UCSD-AML1 (cell line): Measurements from ENCODE around the gene PPM1F.

ENCODE experiments used
- DNase-seq: peaks from one replicate; lab custom pipeline; 2025; ENCODE audit not compliant: unreplicated experiment; lab: John Stamatoyannopoulos, UW

Gene PPM1F

DNA sequence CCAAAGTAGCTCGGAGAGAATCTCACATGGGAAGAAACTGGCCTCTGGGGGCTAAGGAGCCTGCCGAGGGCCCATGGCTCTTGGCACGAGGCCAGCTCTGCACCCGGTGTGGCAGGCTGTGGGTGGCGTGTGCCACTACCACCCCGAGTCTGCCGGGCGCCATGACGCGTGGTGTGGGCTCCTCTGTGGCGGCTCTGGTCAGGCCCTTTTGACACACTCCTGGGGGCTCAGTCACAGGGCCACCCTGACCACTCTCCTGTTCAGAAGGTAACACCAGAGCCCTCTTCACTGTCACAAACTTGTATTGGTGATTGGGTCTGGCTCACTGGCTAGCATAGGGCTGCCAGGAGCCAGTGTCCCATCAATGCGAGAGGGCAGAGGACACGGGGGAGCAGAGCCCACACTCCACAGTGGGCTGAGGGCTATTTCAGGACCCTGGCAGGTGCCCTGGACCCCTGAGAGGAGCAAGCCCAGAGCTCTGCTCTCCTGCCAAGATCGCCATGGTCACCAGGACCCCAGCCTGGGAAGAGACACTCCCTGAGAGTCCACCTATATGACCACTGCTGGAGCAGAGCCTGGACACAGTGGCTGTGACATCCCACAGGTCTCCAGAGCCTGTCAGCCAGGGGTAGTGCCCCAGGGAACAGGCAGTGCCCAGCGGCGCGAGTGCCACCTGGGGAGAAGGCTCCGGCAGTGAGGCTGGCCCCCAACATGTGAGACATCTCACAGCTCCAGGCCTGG is 8.6 kb upstream of the PPM1F start:
- DNase-seq: no peak

DNA sequence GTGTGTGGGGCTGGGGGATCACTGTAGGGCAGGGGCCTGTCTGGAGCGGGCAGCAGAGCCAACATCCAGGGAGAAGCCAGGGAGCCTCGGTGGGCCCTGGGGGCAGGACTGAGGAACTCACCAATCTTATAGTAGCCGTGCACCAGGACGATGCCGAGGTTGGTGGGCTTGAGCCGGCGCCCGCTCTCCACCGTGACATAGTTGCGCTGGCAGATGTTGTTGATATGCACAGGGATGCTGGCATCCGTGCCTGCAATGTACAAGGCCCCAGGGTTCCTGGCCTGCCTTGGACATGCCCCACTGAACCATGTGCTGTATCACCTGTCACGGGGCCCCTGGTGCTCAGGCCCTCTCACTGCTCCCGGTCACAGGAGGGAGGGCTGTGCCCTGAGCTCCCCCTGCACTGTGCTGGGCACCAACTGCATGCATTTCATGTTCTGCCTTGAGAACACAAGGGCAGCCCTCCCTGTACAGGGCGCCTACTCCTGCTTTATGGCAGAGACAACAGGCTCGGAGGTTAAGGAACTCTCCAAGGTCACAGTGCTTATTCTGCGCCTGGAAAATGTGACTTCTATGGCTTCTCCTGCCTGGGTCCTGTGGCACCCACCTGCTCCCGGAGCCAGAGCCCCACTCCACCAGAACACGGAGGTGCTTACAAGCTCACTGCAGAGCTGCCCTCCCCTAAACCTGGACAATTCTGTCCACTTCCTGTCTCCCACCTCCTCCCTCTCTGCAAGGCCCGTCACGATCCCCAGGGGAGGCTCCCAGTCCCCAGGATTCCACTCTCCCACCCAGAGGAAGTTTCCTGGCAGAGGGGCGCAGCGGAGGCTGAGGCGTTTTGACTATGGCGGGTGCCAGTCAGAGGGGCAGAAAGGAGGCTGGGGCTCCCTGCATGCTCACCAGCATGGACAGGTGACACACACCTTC is 7.8 kb upstream of the PPM1F start:
- no peak for DNase-seq

DNA sequence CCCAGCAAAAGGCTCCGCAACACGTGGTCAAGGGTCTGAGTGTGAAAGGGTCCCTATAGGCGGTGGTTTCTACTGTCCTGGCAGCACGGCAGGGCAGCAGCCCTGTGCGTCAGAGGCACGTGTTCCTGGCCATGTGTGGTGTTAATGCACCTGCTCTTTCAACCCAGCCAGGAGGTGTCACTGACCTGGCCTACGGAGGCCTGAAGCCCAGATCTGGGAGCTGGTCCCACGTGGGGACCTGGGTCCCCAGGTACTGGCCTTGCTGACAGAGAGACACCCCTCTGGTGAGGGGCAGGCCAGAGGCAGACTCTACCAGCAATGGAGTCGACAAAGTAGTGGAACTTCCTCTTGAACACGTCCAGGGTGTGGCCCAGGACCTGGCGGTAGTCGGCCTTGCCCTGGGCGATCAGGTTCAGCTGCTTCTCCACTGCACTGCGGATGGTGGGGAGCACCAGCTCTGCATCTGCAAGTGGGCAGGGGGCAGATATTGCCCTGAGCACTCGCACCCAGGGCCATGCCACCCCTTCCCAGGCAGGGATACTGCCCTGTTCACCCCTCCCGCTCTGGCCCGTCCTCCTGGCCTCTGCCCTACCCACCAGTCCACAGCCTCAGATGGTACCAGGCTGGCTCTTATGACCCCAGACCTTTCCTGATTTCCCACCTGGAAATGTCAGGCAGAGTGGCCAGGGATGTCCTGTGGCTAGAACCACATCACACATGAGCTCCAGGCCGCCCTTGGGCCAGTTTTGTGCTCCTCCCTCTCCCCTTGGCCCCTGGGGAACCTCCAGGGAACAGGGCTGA is 6.8 kb upstream of the PPM1F start:
- DNase-seq: no peak

DNA sequence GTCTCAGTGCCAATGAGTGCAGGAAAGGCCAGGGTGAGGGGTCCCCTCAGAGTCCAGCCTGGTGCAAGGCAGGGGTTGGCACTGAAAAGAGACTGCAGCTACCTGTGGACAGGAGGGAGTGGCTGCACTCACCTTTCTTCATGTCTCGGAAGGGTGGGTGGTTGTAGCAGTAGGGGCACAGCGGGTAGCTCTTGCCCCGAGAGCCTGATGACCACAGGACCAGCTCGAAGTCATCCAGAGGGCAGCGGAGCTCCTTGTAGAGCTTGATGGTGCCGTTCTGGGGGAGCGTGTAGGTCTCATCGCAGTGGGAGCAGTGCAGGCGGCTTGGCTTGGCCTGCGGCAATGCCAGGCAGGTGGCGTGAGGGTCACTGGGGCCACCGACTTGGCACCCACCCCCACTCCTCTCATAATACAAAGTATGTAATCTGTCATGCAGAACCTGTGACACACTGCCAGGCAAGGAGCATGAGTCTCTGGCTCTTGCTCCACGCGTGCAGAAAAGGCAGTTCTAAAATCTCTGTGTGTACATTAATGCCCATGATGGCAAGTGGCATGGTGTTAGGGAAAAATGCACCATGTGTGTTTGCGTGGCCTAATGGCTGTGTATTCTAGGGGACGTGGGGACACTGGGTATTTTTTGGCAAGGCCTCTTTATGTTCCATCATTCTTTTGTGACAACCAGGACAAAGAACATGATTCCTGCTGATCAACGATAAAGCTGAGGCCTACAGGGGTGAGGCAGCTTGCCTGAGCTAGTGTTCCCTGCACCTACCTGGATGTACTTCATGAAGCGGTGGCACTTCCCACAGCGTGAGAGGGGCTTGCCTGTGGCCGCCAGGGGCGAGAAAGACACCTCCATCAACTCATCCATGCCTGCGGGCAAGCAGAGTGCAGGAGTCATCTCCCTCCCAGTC is 6.0 kb upstream of the PPM1F start:
- no peak for DNase-seq

DNA sequence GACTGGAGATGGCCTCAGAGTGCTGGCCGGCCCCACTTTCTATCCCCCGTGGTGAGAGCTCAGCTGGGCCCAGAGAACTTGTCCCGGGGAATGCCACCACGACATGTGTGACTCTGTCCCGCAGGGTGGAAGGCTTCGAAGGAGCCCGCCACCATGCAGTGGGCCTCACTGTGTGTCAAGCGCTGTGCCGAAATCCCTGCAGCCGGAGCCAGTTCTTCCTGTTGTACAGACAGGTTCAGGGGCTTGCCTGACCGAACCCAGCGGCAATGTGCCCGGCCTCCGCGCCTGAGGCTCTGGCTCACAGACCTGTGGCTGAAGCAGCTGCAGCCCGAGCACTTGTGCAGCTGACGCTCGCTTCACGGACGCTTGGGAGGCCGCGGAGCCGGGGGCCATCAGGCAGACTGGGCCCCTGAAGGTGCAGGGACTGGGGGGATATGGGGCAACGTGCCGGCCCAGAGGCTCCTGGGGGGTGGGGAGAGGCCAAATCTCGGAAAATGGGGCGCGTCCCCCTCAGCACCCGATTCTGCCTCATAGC is 650 bp downstream of the PPM1F start:
- peak; percentile 40 for DNase-seq

DNA sequence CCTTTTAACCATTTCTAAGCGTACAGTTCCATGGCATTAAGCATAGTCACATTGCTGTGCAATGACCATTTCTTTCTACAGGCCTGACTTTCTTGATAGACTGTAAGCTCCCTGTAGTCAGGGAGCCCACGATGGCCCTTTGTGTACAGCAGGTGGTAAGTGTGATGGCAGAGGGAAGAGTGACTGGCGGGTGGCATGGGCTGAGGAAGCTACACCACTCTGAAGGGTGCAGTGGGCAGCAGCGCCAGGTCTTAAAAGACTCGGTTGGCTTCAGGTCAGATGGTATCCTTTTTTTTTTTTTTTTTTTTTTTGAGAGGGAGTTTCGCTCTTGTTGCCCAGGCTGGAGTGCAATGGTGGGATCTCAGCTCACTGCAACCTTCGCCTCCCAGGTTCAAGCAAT is 1.6 kb downstream of the PPM1F start:
- DNase-seq: no peak

DNA sequence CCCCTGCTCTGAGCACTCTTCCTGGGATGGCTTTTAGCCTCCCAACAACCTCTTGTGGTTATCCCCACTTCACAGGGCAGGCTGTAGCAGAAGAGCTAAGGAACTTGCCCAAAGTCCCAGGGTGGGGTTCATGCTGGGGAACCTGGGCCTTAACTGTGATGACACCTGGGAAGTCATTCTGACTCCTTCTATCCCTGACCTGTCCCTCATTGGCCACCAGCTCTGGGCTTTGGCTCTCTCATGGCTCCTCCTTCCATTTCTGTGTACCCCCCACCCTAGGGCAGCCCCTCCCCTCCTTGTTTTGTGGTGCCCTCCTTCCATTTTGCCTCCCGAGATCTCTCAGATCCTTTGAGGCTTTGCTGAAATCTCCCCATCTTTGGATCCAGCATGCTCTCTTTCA is 2.7 kb downstream of the PPM1F start:
- no peak for DNase-seq

DNA sequence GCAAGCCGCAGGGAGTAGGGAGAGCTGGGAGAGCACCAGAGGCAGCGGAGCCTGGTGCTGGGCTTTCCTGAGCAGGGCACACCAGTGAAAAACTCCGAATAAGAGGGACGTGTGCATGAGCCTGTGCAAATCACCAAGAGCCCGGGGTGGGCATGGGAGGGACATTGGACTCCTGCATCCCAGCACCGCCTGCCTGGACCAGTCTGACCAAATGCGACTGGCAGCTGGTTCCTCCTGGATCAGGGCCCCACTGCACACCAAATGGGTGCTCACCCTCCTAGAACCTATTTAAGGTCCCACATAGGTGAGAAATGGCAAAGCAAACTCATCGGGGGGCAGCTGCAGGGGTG is 3.1 kb downstream of the PPM1F start:
- no peak for DNase-seq

DNA sequence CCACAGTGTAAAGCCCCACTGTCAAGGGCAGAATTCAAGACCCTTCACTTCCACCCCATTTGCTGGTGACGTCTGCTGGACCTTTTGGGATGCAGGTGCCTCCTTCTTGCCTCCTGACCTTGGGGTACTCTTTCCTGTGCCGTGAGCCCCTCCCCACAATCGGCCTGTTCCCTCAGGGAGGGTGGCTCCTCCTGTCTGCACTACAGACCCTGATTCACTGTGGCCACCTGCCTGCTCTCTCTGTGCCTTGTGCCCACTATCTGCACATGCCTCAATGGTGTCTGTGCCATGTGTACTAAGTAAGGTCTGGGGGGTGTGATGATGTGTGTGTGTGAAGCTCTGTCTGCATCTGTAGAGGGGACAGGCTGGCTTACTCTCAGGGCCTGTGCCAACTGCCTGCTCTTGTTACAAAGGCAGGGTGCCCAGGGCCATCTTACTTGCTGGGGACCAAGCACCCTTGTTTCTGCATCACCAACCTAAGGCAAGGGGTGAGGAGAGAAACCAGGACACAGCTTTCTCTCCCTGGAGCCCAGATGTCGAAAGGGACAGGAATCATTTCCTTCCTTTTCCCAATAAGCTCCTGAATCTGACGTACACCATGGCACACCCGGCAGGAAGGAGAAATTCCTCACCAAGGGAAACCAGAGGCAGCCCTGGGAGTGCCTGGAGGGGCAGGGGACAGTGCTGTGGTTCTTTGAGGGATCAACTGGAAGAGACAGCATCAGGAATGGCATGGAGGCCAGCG is 3.7 kb downstream of the PPM1F start:
- no peak for DNase-seq

DNA sequence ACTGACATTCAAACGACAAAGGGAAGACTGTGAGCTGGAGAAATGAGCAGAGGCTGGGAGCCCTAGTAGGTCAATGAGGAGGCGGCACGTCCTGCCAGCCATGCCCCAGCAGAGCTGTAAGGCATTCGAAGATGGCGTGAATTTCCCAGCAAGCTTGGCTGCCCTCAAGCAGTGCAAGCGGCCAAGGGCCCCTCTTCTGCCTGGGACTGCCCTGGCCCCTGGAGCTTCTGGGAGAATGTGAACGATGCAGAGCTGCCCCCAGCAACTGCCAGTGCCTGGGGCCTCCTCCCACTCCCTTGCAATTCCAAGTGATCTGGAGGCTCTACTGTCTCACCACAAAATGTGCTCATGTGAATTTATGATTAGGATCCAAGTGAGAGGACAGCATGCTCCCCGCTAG is 4.3 kb downstream of the PPM1F start:
- DNase-seq: no peak

DNA sequence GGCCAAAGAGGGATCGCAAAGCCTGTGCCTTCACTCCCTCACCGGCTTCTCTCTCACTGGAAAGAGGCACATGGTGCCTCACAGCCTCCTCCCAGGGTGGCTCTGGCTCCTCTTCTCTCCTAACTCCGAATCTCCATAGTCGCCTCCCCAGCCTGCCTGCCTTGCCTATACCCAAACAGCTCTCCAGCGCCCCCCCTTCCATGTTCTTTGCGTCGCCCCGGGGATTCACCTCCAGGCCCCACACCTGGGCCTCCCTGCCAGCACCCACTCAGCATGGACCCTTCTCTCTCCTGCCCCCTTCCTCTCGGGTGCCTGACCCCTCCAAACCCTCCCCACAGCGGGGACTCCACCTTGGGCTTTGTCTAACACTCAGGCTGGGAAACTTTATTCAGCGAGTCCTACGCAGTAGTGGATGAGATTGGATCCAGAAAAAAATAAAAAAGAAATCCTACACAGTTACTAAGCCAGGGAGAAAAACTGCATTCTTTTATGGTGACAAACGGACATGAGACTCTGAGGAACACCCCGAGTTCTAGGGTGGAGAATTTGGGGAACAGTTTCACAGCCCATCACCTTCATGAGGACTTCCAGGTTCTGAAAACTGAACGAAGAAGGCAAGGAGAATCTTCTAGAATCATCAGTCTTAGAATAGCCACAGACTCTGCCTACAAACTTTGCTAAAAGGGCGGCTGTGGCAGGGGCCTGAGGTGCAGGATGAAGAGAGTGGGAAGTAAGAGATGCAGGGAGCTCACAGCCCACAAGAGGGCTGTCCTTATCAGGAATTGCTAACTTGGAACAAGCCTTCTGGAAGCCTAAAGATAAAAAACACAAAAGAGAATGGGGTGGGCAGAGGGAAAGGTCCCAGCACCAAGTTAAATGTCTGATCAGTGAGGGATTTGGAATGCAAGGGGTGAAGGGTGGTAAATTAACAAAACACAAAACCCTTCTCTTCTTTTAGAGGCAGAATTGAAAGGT is 5.3 kb downstream of the PPM1F start:
- DNase-seq: peak; percentile 32

DNA sequence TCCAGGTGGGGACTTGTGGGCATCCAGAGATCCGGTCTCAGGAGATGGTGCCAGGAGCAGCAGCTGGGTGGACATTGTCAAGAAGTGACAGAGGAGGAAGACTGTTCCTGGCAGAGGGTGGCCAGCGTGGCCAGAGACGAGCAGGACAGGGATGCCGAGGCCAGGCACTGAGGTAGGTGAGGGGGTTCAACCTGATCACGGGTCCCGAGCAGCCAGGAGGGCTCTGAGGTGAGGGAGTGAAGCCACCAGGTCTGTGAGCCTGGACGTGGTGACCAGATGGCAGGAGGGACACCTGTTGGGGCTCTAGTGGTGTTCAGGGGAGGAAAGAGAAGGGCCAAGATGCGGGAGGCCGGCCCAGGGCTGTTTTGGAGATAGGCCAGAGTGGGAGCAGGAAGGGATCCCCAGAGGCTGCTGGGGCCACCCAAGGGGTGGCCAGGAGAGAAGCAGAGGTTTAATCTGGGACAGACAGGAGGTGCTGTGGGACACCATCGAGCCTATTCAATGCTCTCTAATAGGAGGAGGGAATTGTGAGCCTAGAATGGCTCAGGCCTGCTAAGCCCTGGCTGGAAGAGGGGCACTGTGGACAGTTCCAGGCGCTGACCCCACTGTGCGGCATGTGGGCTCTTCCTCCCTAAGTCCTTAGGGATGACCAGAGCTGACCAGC is 6.3 kb downstream of the PPM1F start:
- DNase-seq: no peak

DNA sequence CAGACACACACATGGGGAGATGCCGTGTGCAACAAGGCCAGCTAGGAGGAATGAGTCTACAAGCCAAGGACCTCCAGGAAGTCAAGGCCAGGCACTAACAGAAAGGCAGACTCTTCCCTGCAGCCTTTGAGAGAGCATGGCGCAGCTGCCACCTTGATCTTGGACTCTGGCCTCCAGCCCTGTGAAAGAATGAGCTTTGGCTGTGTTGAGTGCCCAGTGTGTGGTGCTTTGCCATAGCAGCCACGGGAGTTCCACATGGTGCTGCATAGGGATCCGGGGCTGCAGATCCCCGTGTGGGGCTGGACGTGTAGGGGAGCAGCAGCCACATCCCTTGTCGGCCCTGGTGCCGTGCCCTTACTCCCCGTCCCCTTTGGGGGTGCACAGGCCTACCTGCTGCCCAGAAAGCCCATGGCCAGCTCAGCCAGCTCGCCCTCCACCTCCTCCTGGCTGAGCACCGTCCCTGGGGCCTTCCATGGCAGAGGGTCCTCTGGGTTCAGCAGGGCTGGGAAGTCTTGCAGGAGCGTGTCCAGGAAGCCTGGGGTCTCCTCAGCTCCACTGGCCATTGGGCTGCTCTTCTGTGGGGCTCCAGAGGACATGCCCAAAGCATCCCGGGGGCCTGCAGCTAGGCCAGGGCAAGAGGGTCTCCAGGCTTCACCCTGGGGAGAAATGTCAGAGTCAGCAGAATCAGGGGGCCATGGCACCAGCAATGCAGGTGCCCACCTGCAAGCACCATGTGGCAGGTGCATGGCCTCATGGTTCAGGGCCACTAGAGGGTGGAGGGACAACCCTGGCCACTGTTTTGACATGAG is 7.0 kb downstream of the PPM1F start:
- no peak for DNase-seq

DNA sequence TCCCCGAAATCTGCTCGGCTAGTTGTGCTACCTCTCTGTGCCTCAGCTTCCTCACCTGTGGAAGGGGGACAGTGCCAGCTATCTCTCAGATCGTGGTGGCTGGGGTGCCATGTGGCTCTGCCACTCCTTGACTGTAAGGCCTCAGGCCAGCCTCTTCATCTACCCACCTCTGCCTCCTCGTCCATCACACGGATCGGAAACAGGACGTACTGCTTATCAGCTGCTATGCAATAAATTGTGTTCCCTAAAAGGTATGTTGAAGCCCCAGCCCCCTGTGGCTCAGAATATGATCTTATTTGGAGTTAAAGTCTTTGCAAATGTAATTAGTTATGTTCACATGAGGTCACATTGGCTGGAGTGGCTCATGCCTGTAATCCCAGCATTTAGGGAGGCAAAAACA is 7.8 kb downstream of the PPM1F start:
- DNase-seq: no peak

DNA sequence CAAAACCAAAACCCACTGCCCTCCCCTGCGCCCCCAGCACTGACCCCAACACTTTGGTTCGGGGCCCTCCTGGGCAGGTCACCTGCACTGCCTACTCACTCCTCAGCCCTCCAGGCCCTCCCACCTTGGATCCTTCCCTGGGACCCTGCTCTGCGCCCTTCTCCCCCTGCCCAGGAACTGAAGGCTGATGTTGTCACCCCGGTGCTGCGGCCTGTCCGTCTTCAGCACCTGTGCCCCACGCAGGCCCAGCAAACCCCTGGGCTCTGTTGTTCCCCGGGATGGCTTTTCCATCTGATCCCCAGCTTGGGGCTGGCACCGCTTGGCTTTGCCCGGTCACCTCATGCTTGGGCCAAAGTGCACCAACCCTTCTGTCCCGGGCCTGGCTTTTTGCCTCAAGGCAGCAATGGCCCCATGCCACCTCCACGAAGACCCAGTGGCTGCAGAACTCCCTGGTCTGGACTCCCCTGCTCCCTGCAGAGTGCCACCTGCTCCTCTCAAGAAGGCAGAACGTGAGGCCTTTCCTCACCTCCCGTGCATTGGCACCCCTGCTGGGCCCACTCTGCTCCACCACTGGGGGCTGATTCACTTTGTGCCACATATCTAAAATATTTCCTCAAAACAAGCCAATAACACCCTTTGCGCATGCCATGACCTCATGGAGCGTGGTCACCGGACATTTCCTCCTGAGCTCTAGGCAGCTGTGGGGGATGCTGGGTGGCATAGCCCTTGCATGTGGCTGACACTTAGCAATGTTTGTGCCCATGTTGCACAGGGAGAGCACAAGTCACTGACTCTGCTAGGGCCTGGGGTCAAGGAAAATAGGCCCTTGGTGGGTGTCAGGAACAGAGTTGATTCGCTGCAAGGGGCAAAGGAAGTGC is 8.8 kb downstream of the PPM1F start:
- peak; percentile 35 for DNase-seq
